Activated T-helper 17 cell treated with anti-CD3 and anti-CD28 coated beads, Interleukin-2, amount 50 U/mL, for 72 hours (primary cell): ENCODE data around the gene PRSS33. TPM values are rescaled to one million over a fixed set of nuclear protein-coding genes. Genes with fewer than 3 reads are reported as not detected.
A peak's percentile ranks its signal among the peaks of the same experiment; 100 is the strongest.

Source experiments
- ATAC-seq: fragments of 150-1000 bp; cut with Tn5 transposase; replicated peaks from 2 replicates; pipeline ENCODE4 v1.10.0; 2021; ENCODE audit warnings: mild to moderate bottlenecking, moderate library complexity
- H3K27ac Mint-ChIP-seq: one replicate; pipeline ENCODE4 v1.8.0; 2022; ENCODE audit warnings: mixed read lengths
- H3K27me3 Mint-ChIP-seq: one replicate; pipeline ENCODE4 v1.8.0; 2022; ENCODE audit warnings: mixed read lengths
- H3K36me3 Mint-ChIP-seq: one replicate; pipeline ENCODE4 v1.8.0; 2022; ENCODE audit warnings: low read depth, mild to moderate bottlenecking, mixed read lengths
- H3K4me1 Mint-ChIP-seq: one replicate; pipeline ENCODE4 v1.8.0; 2022; ENCODE audit warnings: mixed read lengths
- H3K4me3 Mint-ChIP-seq: one replicate; pipeline ENCODE4 v1.8.0; 2022; ENCODE audit warnings: mild to moderate bottlenecking, mixed read lengths
- H3K9me3 Mint-ChIP-seq: one replicate; pipeline ENCODE4 v1.8.0; 2022; ENCODE audit warnings: mixed read lengths
- total RNA-seq, 2 donors: library from RNA; stranded (reverse); gene quantifications; one replicate each; pipeline ENCODE4 v1.2.3, GENCODE V29; 2022

Gene PRSS33
- total RNA-seq, 2 donors from 2014 or later, result not detected

GRCh38 chr16:2816751-2817339, 29.5 kb upstream of the PRSS33 start, which contains the start of gene PRSS21:
PRSS21 (plus strand) TSS chr16:2817237; CDS start chr16:2817269, 32 bp downstream.
- no peak within 1 kb of the TSS for H3K27ac Mint-ChIP-seq
- H3K4me1 Mint-ChIP-seq, result no peaks in the 10 kb centered on the region
- H3K4me3 Mint-ChIP-seq, result no peak within 1 kb of the TSS
- H3K27me3 Mint-ChIP-seq, result peaks cover 7% of the 10 kb centered on the region
- H3K9me3 Mint-ChIP-seq, result no peaks in the 10 kb centered on the region
- peak; percentile 49 for ATAC-seq
- no peaks in the 10 kb centered on the region for H3K36me3 Mint-ChIP-seq

DNA sequence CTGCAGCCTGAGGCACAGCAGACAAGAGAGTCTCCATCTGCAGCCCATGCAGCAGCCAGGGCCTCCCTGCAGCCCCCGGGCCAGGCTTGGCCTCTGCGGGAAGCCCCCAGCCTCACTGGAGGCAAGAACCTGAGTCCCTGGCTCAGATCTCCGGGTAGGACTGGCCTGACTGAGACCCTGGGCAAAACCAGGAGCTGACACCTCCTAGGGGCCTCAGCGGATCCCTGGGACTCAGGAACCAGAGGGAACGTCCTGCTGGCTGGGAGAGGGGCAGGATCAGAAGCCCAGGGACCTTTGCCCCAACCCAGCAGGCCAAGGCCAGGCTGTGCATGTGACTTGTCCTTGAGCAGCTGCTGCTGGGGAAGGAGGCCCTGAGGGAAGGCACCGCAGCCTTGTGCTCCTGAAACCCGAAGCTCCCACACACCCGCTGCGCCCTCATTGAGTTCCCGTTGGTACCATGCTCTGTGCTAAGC, 28.0 kb upstream of the PRSS33 start:
- H3K27ac Mint-ChIP-seq, result no peak overlapping the region
- H3K4me1 Mint-ChIP-seq, result no peaks in the 10 kb centered on the region
- H3K27me3 Mint-ChIP-seq, result peaks cover 12% of the 10 kb centered on the region
- no peaks in the 10 kb centered on the region for H3K9me3 Mint-ChIP-seq
- H3K4me3 Mint-ChIP-seq, result no peak overlapping the region
- no peak for ATAC-seq
- H3K36me3 Mint-ChIP-seq, result no peaks in the 10 kb centered on the region

DNA sequence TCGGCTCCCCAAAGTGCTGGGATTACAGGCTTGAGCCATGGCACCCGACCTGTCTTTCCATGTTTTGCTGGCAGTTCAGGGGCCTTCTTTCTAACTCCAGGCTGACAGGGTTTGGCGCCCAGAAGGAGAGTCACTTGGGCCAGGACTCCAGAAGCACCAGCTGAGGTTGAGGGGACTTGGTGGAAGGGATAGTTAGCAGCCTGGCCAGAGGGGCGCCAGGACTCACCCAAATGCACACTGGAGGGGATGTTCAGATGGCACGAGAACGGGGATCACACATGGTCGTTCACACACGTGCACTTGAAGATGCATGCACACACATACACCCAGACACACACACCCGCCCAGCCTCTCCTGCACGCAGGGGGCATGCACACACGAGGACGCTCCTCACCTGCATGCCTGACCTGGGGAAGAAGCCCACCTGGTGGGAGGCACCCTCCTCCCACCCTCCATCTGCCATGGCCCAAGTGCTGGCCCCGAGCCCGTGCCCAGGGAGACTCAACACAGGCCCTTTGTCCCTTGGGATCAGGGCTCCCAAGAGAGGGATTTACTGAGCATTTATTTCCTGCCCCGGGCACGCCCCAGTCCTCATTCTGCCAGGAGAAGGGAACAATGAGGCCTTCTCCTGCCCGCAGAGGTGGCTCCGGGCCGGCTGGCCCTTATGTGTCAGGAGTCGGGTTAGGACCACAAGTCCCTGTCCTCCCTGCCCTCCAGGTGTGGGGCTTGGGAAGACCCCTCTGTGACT, 27.4 kb upstream of the PRSS33 start:
- H3K9me3 Mint-ChIP-seq, result no peaks in the 10 kb centered on the region
- no peak overlapping the region for H3K4me3 Mint-ChIP-seq
- H3K27ac Mint-ChIP-seq, result no peak overlapping the region
- H3K4me1 Mint-ChIP-seq, result no peaks in the 10 kb centered on the region
- H3K36me3 Mint-ChIP-seq, result no peaks in the 10 kb centered on the region
- ATAC-seq, result no peak
- peaks cover 16% of the 10 kb centered on the region for H3K27me3 Mint-ChIP-seq

DNA sequence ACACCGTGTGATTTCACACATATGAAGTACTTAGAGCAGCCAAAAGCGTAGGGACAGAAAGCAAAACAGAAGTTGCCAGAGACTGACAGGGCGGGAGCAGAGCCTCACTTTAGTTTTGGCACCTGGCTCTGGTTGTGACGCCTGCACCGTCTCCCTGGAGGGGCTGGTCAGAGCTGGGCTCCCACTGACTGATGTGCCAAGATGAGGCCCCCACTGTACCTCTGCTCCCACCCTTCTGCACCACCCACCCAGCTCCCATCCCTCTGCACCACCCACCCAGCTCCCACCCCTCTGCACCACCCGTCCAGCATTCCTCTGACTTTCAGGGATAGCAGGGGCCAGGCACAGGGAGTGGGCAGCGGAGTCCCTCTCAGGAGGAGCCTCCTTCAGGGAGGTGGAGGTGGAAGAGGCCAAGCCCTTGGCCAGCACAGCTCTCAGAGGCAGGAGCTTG, 26.4 kb upstream of the PRSS33 start:
- no peaks in the 10 kb centered on the region for H3K9me3 Mint-ChIP-seq
- no peak overlapping the region for H3K4me3 Mint-ChIP-seq
- no peak overlapping the region for H3K27ac Mint-ChIP-seq
- peaks cover 25% of the 10 kb centered on the region for H3K27me3 Mint-ChIP-seq
- H3K4me1 Mint-ChIP-seq, result no peaks in the 10 kb centered on the region
- no peak for ATAC-seq
- H3K36me3 Mint-ChIP-seq, result no peaks in the 10 kb centered on the region

- no peaks in the 10 kb centered on the region for H3K36me3 Mint-ChIP-seq
- no peak for ATAC-seq
- peaks cover 33% of the 10 kb centered on the region for H3K27me3 Mint-ChIP-seq
- H3K4me1 Mint-ChIP-seq, result no peaks in the 10 kb centered on the region
- no peaks in the 10 kb centered on the region for H3K9me3 Mint-ChIP-seq
- no peak overlapping the region for H3K27ac Mint-ChIP-seq
- H3K4me3 Mint-ChIP-seq, result no peak overlapping the region
Observed at GRCh38 chr16:2811703-2812471, 24.5 kb upstream of the PRSS33 start.

DNA sequence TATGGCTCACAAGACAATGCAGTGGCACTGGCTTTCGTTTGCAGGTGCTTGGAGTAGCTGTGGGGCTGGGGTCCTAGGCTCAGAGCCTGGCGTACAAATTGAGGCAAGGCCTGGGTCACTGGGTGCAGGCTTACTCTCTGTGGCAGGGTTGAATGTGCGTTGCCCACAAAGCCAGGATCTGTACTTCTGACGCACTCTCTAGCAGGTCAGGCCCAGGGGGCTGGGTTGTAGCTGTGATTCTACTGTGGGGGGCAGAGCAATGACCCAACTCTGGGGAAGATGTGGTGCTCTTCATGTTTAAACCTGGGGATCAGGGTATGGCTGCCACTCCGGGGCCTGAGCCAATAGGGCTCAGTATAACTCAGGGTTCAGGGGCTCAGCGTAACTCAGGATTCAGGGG, 23.3 kb upstream of the PRSS33 start:
- ATAC-seq, result no peak
- no peak overlapping the region for H3K4me3 Mint-ChIP-seq
- H3K4me1 Mint-ChIP-seq, result no peaks in the 10 kb centered on the region
- H3K9me3 Mint-ChIP-seq, result no peaks in the 10 kb centered on the region
- H3K27me3 Mint-ChIP-seq, result peaks cover 33% of the 10 kb centered on the region
- no peak overlapping the region for H3K27ac Mint-ChIP-seq
- H3K36me3 Mint-ChIP-seq, result no peaks in the 10 kb centered on the region

GRCh38 chr16:2809149-2809760, 21.9 kb upstream of the PRSS33 start:
- H3K9me3 Mint-ChIP-seq, result no peaks in the 10 kb centered on the region
- H3K4me3 Mint-ChIP-seq, result no peak overlapping the region
- ATAC-seq, result no peak

DNA sequence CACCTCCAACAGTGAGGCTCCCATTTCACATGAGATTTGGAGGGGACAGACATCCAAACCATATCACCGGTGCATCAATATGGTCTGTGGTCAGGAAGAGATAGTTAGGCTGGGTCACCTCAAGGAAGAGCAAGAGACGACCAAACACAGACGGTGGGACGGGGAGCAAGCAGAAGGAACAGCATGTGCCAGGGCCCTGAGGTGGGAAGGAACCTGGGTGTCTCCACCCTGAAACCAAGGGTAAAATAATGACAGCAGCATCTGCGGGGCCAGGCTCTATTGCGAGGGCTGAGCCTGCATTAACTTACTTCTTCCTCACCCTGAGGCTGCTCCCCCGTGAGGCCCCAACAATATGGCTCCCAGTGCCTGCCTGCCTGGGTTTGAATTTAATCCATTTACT, 20.8 kb upstream of the PRSS33 start:
- Mint-ChIP-seq H3K4me1 (no peaks in the 10 kb centered on the region), H3K36me3 (no peaks in the 10 kb centered on the region), H3K9me3 (peaks cover 5% of the 10 kb centered on the region), H3K27me3 (peaks cover 33% of the 10 kb centered on the region), H3K27ac (no peak overlapping the region), H3K4me3 (no peak overlapping the region)
- ATAC-seq, result no peak

More at GRCh38 chr16:2809149-2809760, 21.9 kb upstream of the PRSS33 start:
- H3K4me1 Mint-ChIP-seq, result no peaks in the 10 kb centered on the region
- H3K27me3 Mint-ChIP-seq, result peaks cover 33% of the 10 kb centered on the region
- no peak overlapping the region for H3K27ac Mint-ChIP-seq
- no peaks in the 10 kb centered on the region for H3K36me3 Mint-ChIP-seq

GRCh38 chr16:2806286-2806685, 18.9 kb upstream of the PRSS33 start:
- H3K4me3 Mint-ChIP-seq, result no peak overlapping the region
- H3K27ac Mint-ChIP-seq, result no peak overlapping the region
- no peaks in the 10 kb centered on the region for H3K4me1 Mint-ChIP-seq
- H3K27me3 Mint-ChIP-seq, result peaks cover 29% of the 10 kb centered on the region
- peaks cover 5% of the 10 kb centered on the region for H3K9me3 Mint-ChIP-seq
- no peak for ATAC-seq
- no peaks in the 10 kb centered on the region for H3K36me3 Mint-ChIP-seq

DNA sequence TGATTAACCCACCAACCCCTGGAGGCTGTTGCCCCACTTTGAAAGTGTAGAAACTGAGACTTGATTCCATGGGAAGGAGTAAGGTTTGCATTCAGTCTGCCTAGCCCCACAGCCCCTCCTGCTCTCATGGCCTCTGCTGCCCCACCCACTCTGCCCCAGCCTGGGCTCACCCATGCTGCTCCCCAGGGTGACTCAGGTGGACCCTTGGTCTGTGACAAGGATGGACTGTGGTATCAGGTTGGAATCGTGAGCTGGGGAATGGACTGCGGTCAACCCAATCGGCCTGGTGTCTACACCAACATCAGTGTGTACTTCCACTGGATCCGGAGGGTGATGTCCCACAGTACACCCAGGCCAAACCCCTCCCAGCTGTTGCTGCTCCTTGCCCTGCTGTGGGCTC, 17.4 kb upstream of the PRSS33 start:
- Mint-ChIP-seq H3K4me1 (no peaks in the 10 kb centered on the region), H3K4me3 (no peak overlapping the region), H3K36me3 (no peaks in the 10 kb centered on the region), H3K27me3 (peaks cover 19% of the 10 kb centered on the region), H3K27ac (no peak overlapping the region), H3K9me3 (peaks cover 5% of the 10 kb centered on the region)
- no peak for ATAC-seq

DNA sequence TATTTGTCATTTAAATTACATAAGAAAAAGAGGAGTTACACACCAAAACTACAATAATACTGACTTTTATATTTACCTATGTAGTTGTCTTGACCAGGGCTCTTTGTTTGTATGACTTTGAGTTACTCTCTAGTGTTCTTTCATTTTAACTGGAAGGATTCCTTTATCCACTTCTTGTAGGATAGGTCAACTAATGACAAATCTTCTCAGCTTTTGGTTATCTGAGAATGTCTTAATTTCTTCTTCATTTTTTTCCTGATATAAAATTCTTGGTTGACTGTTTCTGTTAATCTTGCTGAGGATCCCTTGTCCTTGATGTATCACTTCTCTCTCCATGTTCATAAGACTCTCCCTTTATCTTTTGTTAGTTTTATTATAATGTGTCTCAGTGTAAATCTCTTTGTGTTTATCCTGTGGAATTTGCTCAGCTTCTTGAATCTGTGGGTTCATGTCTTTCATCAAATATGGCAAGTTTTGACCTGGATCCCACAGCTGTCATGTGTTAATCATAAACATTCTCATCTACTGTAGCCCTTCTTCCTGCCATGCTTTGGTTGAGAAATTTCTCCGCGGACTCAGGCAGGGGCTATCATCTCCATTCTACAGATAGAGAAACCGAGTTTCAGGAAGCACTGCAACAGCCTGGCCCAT, 16.3 kb upstream of the PRSS33 start:
- Mint-ChIP-seq H3K27ac (no peak overlapping the region), H3K36me3 (no peaks in the 10 kb centered on the region)
- no peak for ATAC-seq

DNA sequence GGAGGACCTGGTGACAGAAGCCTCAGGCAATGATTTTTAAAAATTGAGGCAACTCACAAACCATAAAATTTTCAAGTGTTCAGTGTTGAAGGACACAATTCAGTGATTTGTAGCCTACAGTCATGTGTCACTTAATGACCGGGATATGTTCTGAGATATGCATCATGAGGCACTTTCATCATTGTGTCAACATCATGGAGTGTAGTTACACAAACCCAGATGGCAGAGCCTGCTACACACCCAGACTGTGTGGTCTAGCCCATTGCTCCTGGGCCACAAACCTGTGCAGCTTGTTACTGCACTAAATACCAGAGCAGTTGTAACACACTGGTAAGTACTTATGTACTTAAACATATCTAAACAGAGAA, 12.5 kb upstream of the PRSS33 start:
- no peak overlapping the region for H3K27ac Mint-ChIP-seq

More for the DNA sequence above, 16.3 kb upstream of the PRSS33 start:
- peaks cover 5% of the 10 kb centered on the region for H3K9me3 Mint-ChIP-seq
- H3K27me3 Mint-ChIP-seq, result peaks cover 10% of the 10 kb centered on the region
- H3K4me3 Mint-ChIP-seq, result no peak overlapping the region
- H3K4me1 Mint-ChIP-seq, result no peaks in the 10 kb centered on the region

GRCh38 chr16:2799205-2799858, 12.0 kb upstream of the PRSS33 start:
- H3K4me3 Mint-ChIP-seq, result no peak overlapping the region
- H3K36me3 Mint-ChIP-seq, result no peaks in the 10 kb centered on the region
- H3K4me1 Mint-ChIP-seq, result no peaks in the 10 kb centered on the region
- peaks cover 5% of the 10 kb centered on the region for H3K9me3 Mint-ChIP-seq
- peaks cover 3% of the 10 kb centered on the region for H3K27me3 Mint-ChIP-seq
- H3K27ac Mint-ChIP-seq, result no peak overlapping the region
- no peak for ATAC-seq

More for the DNA sequence above, 12.5 kb upstream of the PRSS33 start:
- H3K4me1 Mint-ChIP-seq, result no peaks in the 10 kb centered on the region
- H3K27me3 Mint-ChIP-seq, result peaks cover 3% of the 10 kb centered on the region
- no peak overlapping the region for H3K4me3 Mint-ChIP-seq
- no peaks in the 10 kb centered on the region for H3K36me3 Mint-ChIP-seq
- peaks cover 5% of the 10 kb centered on the region for H3K9me3 Mint-ChIP-seq
- no peak for ATAC-seq
